K562 (cell line): ENCODE measurements around the gene MED28. TPM values are rescaled to one million over a fixed set of nuclear protein-coding genes. Genes with fewer than 3 reads are reported as not detected.

Source experiments
- BCOR ChIP-seq: fragments of 450-650 bp; IDR thresholded peaks from 2 replicates; pipeline ENCODE4 v1.6.1; 2016
- BRD4 ChIP-seq: fragments of 200-600 bp; sonication (generic); IDR thresholded peaks from 2 replicates; pipeline ENCODE4 v1.6.1; 2017; ENCODE audit warnings: inconsistent platforms
- CBX8 ChIP-seq: fragments of 200-600 bp; sonication (generic); IDR thresholded peaks from 2 replicates; pipeline ENCODE4 v1.6.1; 2012; ENCODE audit warnings: borderline replicate concordance, mixed run types, low read depth, mild to moderate bottlenecking, moderate library complexity, mixed read lengths, low read length, control low read depth, inconsistent platforms; ENCODE audit not compliant: poor library complexity, severe bottlenecking; ENCODE audit errors: extremely low read depth
- E2F3 ChIP-seq: fragments of 250-450 bp; sonication (Bioruptor Pico); IDR thresholded peaks from 2 replicates; pipeline ENCODE4 v1.4.0; 2020; ENCODE audit warnings: mild to moderate bottlenecking
- ELF1 ChIP-seq: fragments of 200-800 bp; sonication (Bioruptor generic); IDR thresholded peaks from 2 replicates; pipeline ENCODE4 v1.6.1; 2016; ENCODE audit warnings: missing genetic modification characterization, missing compliant biosample characterization
- EWSR1 ChIP-seq: fragments of 450-650 bp; IDR thresholded peaks from 2 replicates; pipeline ENCODE4 v1.6.1; 2018; ENCODE audit warnings: borderline replicate concordance, mild to moderate bottlenecking, low read depth, moderate library complexity; ENCODE audit not compliant: partially characterized antibody
- FOXA3 ChIP-seq, 2 experiments: fragments of 450-650 bp in 1 of 2; sonication (generic) in 1 of 2; formaldehyde crosslinking; IDR thresholded peaks in 1 of 2; conservative IDR thresholded peaks in 1 of 2; 2 replicates each; pipeline versions ENCODE4 v1.4.0 to v1.8.0; 2020 to 2022; ENCODE audit warnings: mild to moderate bottlenecking in 2 of 2, missing genetic modification reagents in 1 of 2
- HLTF ChIP-seq: fragments of 450-650 bp; IDR thresholded peaks from 2 replicates; pipeline ENCODE4 v1.6.1; 2016
- HOXB6 ChIP-seq: fragments of 250-450 bp; sonication (Bioruptor Pico); IDR thresholded peaks from 2 replicates; pipeline ENCODE4 v1.5.1; 2022; ENCODE audit warnings: mild to moderate bottlenecking, borderline replicate concordance
- MAZ ChIP-seq, 2 experiments: fragments of 450-650 bp in 1 of 2; sonication (generic) in 1 of 2; formaldehyde crosslinking; IDR thresholded peaks in 1 of 2; conservative IDR thresholded peaks in 1 of 2; 2 replicates each; pipeline versions ENCODE4 v1.4.0 to v1.5.0; 2020; ENCODE audit warnings: mild to moderate bottlenecking in 1 of 2, missing genetic modification reagents in 1 of 2
- NEUROD1 ChIP-seq: fragments of 150-350 bp; IDR thresholded peaks from 2 replicates; pipeline ENCODE4 v1.6.1; 2014; ENCODE audit warnings: borderline replicate concordance, low read length, low read depth; ENCODE audit not compliant: partially characterized antibody
- PCBP1 ChIP-seq: fragments of 200-400 bp; formaldehyde crosslinking; IDR thresholded peaks from 2 replicates; pipeline ENCODE4 v1.6.1; 2018; ENCODE audit warnings: mild to moderate bottlenecking, low read depth, low read length; ENCODE audit not compliant: poor library complexity, severe bottlenecking
- PTRF ChIP-seq: fragments of 450-650 bp; IDR thresholded peaks from 2 replicates; pipeline ENCODE4 v1.6.1; 2016; ENCODE audit warnings: mild to moderate bottlenecking, missing genetic modification characterization, missing compliant biosample characterization
- PURB ChIP-seq: sonication (generic); formaldehyde crosslinking; IDR thresholded peaks from 2 replicates; pipeline ENCODE4 v1.9.0; 2021; ENCODE audit warnings: low read depth, mild to moderate bottlenecking, missing genetic modification reagents
- RB1 ChIP-seq: fragments of 450-650 bp; IDR thresholded peaks from 2 replicates; pipeline ENCODE4 v1.6.1; 2017; ENCODE audit warnings: low read depth, mild to moderate bottlenecking
- RFX7 ChIP-seq: fragments of 250-450 bp; sonication (Bioruptor Pico); IDR thresholded peaks from 2 replicates; pipeline ENCODE4 v1.5.1; 2021; ENCODE audit warnings: mild to moderate bottlenecking
- SAP30 ChIP-seq: fragments of 200-600 bp; sonication (generic); IDR thresholded peaks from 2 replicates; pipeline ENCODE4 v1.6.1; 2012; ENCODE audit warnings: borderline replicate concordance, low read depth, mild to moderate bottlenecking, moderate library complexity, low read length, control low read depth, inconsistent platforms; ENCODE audit not compliant: insufficient read depth, poor library complexity, severe bottlenecking
- SRSF7 ChIP-seq: fragments of 200-400 bp; formaldehyde crosslinking; optimal IDR thresholded peaks from 2 replicates; pipeline ENCODE3; 2017; ENCODE audit warnings: mild to moderate bottlenecking, low read depth, low read length
- TFAM ChIP-seq: fragments of 250-450 bp; sonication (Bioruptor Pico); conservative IDR thresholded peaks from 2 replicates; pipeline ENCODE4 v1.5.0; 2021; ENCODE audit warnings: mild to moderate bottlenecking, moderate library complexity
- ZNF551 ChIP-seq: fragments of 250-450 bp; sonication (Bioruptor Pico); IDR thresholded peaks from 2 replicates; pipeline ENCODE4 v1.5.0; 2021; ENCODE audit warnings: mild to moderate bottlenecking, moderate library complexity
- ZNF707 ChIP-seq: fragments of 250-450 bp; sonication (Bioruptor Pico); conservative IDR thresholded peaks from 2 replicates; pipeline ENCODE4 v1.8.0; 2022; ENCODE audit warnings: inconsistent platforms, mild to moderate bottlenecking, moderate library complexity
- ZNF77 ChIP-seq: fragments of 250-450 bp; sonication (Bioruptor Pico); IDR thresholded peaks from 2 replicates; pipeline ENCODE4 v1.5.0; 2020
- polyA plus RNA-seq, 8 experiments: library from polyadenylated mRNA; depleted of rRNA in 4 of 8; stranded (reverse) in 5 of 8; unstranded in 3 of 8; fragments of >200 nt; fragmentation: Nextera tagmentation in 2 of 8; fragmentation: Illumina TruSeq in 1 of 8; extraction: Ambion mirVana in 2 of 8; extraction: Trizol in 1 of 8; gene quantifications; 2 replicates each; pipeline versions ENCODE4 v1.2.1 to v1.2.3, GENCODE V29; 2011 to 2014; ENCODE audit warnings: inconsistent platforms in 1 of 8, missing spikeins in 1 of 8
- total RNA-seq, 7 experiments: library from RNA; depleted of rRNA in 6 of 7; stranded (reverse); fragments of >200 nt in 6 of 7; fragmentation: Illumina TruSeq in 2 of 7; extraction: Trizol in 2 of 7; gene quantifications; 2 replicates each; pipeline versions ENCODE4 v1.2.1 to v1.2.3, GENCODE V29; 2011 to 2021; ENCODE audit warnings: low replicate concordance in 1 of 7
- TF ChIP-seq, protein P1 (sequence below): sonication (generic); formaldehyde crosslinking; IDR thresholded peaks from 2 replicates; pipeline ENCODE4 v1.5.0; 2020; ENCODE audit warnings: missing genetic modification reagents
- TF ChIP-seq, protein P2 (sequence below): fragments of 250-450 bp; sonication (Bioruptor Pico); IDR thresholded peaks from 2 replicates; pipeline ENCODE4 v1.5.0; 2021
- TF ChIP-seq, protein P3 (sequence below): fragments of 250-450 bp; sonication (Bioruptor Pico); IDR thresholded peaks from 2 replicates; pipeline ENCODE4 v1.9.0; 2021; ENCODE audit warnings: mild to moderate bottlenecking, inconsistent platforms

Gene MED28
- total and polyA plus RNA-seq, 9 of the 15 experiments (the other 6 are each of a cell fraction or from before 2014, with no cell fraction given), result 15.5 to 93.8 (median 50.5) TPM

DNA sequence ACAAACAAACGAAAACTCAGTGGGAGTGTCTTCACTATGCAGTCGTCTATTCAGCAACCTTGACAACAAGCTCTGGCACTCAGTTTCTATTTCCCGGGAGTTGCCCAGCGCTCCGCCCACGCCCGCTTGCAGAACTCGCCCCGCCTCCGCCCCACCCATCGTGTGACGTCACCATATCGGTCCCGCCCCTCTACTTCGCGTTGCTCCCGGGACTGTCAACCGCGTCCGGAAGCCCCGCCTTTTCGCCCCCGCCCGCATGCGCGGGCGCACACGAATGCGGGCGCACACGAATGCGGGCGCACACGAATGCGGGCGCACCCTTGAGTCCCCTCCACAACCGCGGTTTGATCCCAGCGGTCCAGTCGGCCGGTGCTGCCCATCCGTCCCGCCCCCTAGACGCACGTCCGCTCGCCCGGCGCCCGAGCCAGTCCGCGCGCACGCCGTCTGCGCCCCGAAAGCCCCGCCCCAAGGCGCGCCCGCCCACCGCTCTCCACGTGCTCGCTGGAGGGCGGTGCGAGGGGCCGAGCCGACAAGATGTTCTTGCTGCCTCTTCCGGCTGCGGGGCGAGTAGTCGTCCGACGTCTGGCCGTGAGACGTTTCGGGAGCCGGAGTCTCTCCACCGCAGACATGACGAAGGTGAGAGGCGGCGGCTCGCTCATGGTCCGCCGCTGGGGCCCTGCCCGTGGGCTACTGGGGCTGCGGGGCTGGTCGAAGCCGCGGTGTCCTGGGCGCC lies 37.3 kb upstream of the MED28 start, which contains the start of gene LAP3 (continued):
- TF ChIP-seq SAP30, result peak; percentile 85
- no peak for TF ChIP-seq HLTF
- TF ChIP-seq SRSF7, result no peak
- no peak for TF ChIP-seq ZNF551
- no peak for TF ChIP-seq RFX7 (CRISPR knock-in tag)
- TF ChIP-seq PURB, result no peak
- TF ChIP-seq, protein P1, sequence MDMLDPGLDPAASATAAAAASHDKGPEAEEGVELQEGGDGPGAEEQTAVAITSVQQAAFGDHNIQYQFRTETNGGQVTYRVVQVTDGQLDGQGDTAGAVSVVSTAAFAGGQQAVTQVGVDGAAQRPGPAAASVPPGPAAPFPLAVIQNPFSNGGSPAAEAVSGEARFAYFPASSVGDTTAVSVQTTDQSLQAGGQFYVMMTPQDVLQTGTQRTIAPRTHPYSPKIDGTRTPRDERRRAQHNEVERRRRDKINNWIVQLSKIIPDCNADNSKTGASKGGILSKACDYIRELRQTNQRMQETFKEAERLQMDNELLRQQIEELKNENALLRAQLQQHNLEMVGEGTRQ (CRISPR knock-in tag), result peak; percentile 84
- TF ChIP-seq ELF1 (tag), result peak; percentile 57
- no peak for TF ChIP-seq PCBP1
- no peak for TF ChIP-seq EWSR1
- TF ChIP-seq BCOR, result no peak
- peak; percentile 74 for TF ChIP-seq RB1
- TF ChIP-seq E2F3 (CRISPR knock-in tag), result no peak
- peak; percentile 85 to 98 for TF ChIP-seq MAZ (CRISPR knock-in tag; conservative IDR thresholded peaks at IDR 0.05 in 1 of 2, IDR thresholded peaks at IDR 0.05 in 1 of 2)
- no peak for TF ChIP-seq TFAM (CRISPR knock-in tag)
- TF ChIP-seq, protein P2, sequence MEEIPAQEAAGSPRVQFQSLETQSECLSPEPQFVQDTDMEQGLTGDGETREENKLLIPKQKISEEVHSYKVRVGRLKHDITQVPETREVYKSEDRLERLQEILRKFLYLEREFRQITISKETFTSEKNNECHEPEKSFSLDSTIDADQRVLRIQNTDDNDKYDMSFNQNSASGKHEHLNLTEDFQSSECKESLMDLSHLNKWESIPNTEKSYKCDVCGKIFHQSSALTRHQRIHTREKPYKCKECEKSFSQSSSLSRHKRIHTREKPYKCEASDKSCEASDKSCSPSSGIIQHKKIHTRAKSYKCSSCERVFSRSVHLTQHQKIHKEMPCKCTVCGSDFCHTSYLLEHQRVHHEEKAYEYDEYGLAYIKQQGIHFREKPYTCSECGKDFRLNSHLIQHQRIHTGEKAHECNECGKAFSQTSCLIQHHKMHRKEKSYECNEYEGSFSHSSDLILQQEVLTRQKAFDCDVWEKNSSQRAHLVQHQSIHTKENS (CRISPR knock-in tag), result no peak
- TF ChIP-seq ZNF77 (CRISPR knock-in tag), result no peak
- TF ChIP-seq BRD4, result no peak
- no peak for TF ChIP-seq PTRF (tag)
- TF ChIP-seq NEUROD1, result no peak
- TF ChIP-seq, protein P3, sequence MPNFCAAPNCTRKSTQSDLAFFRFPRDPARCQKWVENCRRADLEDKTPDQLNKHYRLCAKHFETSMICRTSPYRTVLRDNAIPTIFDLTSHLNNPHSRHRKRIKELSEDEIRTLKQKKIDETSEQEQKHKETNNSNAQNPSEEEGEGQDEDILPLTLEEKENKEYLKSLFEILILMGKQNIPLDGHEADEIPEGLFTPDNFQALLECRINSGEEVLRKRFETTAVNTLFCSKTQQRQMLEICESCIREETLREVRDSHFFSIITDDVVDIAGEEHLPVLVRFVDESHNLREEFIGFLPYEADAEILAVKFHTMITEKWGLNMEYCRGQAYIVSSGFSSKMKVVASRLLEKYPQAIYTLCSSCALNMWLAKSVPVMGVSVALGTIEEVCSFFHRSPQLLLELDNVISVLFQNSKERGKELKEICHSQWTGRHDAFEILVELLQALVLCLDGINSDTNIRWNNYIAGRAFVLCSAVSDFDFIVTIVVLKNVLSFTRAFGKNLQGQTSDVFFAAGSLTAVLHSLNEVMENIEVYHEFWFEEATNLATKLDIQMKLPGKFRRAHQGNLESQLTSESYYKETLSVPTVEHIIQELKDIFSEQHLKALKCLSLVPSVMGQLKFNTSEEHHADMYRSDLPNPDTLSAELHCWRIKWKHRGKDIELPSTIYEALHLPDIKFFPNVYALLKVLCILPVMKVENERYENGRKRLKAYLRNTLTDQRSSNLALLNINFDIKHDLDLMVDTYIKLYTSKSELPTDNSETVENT, result 0 out of 2 replicates have a peak, but pooled peaks have one; percentile 24
- TF ChIP-seq HOXB6 (CRISPR knock-in tag), result no peak
- no peak for TF ChIP-seq CBX8
- no peak for TF ChIP-seq ZNF707 (CRISPR knock-in tag)
- no peak for TF ChIP-seq FOXA3 (CRISPR knock-in tag; conservative IDR thresholded peaks at IDR 0.05 in 1 of 2, IDR thresholded peaks at IDR 0.05 in 1 of 2)
